Neutrophil (primary cell): ENCODE results near the gene EGLN3.
"Not testable (repeated sequence)": the region's sequence is repeated elsewhere in the genome, so short reads cannot be mapped to it uniquely, and the experiment has no call there.

Experiments used
- H3K27ac ChIP-seq: fragments of 200-600 bp; sonication (generic); 2 replicates; pipeline ENCODE4 v1.5.1; 2016; ENCODE audit warnings: mild to moderate bottlenecking, moderate library complexity
- H3K27me3 ChIP-seq: fragments of 200-600 bp; sonication (generic); 2 replicates; pipeline ENCODE4 v1.6.0; 2016; ENCODE audit warnings: mild to moderate bottlenecking
- H3K36me3 ChIP-seq: fragments of 200-600 bp; sonication (generic); 2 replicates; pipeline ENCODE4 v1.5.1; 2017
- H3K4me1 ChIP-seq, 2 experiments: fragments of 200-600 bp in 1 of 2; sonication (generic) in 1 of 2; 1 replicate in 1 of 2; 2 replicates in 1 of 2; pipeline versions ENCODE4 v1.5.1 to v1.6.1; 2013 to 2016; ENCODE audit warnings: low read depth in 1 of 2, low read length in 1 of 2, mild to moderate bottlenecking in 1 of 2, moderate library complexity in 1 of 2; ENCODE audit not compliant: control insufficient read depth in 1 of 2, insufficient read depth in 1 of 2
- H3K4me3 ChIP-seq, 2 experiments: fragments of 200-600 bp in 1 of 2; sonication (generic) in 1 of 2; 1 replicate in 1 of 2; 2 replicates in 1 of 2; pipeline ENCODE4 v1.5.1; 2013 to 2016; ENCODE audit warnings: low read depth in 1 of 2, low read length in 1 of 2, mild to moderate bottlenecking in 1 of 2, moderate library complexity in 1 of 2
- H3K9me3 ChIP-seq: fragments of 200-600 bp; sonication (generic); 2 replicates; pipeline ENCODE4 v1.5.1; 2016
- TF ChIP-seq, protein P1 (sequence below): fragments of 200-600 bp; sonication (generic); IDR thresholded peaks from 2 replicates; pipeline ENCODE4 v1.5.1; 2016; ENCODE audit warnings: antibody characterized with exemption

Gene EGLN3

DNA sequence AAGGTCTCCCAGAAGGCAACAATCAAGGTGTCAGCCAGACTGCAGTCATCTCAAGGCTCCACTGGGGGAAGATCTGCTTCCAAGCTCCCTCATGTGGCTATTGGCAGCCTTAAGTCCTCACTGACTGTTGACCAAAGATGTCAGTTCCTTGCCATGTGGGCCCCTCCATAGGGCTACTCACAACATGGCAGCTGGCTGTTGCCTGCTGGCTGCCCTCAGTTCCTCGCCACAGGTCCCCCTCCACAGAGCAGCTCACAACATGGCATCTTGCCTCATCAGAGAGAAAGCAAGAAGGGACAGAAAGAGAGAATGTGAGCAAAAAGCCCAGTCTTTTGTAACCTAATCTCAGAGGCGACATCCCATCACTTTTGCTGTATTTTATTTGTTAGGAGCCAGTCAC, 34.4 kb upstream of the EGLN3 start:
- Histone ChIP-seq H3K9me3 (no peaks in the 10 kb centered on the region), H3K4me1 (no peaks in the 10 kb centered on the region), H3K27ac (no peak overlapping the region), H3K36me3 (no peaks in the 10 kb centered on the region), H3K27me3 (no peaks in the 10 kb centered on the region), H3K4me3 (no peak overlapping the region)
- TF ChIP-seq, protein P1, sequence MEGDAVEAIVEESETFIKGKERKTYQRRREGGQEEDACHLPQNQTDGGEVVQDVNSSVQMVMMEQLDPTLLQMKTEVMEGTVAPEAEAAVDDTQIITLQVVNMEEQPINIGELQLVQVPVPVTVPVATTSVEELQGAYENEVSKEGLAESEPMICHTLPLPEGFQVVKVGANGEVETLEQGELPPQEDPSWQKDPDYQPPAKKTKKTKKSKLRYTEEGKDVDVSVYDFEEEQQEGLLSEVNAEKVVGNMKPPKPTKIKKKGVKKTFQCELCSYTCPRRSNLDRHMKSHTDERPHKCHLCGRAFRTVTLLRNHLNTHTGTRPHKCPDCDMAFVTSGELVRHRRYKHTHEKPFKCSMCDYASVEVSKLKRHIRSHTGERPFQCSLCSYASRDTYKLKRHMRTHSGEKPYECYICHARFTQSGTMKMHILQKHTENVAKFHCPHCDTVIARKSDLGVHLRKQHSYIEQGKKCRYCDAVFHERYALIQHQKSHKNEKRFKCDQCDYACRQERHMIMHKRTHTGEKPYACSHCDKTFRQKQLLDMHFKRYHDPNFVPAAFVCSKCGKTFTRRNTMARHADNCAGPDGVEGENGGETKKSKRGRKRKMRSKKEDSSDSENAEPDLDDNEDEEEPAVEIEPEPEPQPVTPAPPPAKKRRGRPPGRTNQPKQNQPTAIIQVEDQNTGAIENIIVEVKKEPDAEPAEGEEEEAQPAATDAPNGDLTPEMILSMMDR, result no peak

DNA sequence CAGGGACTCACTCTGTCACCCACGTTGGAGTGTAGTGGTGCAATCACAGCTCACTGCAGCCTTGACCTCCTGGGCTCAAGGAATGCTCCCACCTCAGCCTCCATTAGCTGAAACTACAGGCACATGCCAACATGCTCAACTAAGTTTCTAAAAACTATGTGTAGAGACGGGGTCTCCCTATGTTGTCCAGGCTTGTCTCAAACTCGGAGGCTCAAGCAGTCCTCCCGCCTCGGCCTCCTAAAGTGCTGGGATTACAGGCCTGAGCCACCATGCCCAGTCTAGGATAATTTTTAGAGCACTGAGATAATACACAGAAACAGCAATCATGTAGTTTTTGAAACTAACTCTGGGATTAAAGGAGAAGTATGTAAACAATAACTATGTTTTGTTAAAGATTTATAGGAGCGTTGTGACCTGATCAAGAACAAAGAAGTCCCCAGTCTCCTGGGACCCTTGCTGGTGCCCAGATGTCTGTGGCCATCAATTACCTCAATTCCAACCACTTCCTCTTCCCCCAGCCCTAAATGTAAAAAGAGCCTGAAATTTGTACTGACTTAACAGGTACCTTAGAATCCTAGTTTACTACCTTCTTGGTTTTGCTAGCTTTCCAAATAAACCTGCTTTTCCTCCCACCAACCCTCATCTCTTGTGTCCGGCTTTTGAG, 28.9 kb upstream of the EGLN3 start:
- no peaks in the 10 kb centered on the region for H3K9me3 ChIP-seq
- no peaks in the 10 kb centered on the region for H3K36me3 ChIP-seq
- no peak overlapping the region for H3K4me3 ChIP-seq
- no peaks in the 10 kb centered on the region for H3K4me1 ChIP-seq
- no peak overlapping the region for H3K27ac ChIP-seq
- TF ChIP-seq, protein P1, result no peak
- H3K27me3 ChIP-seq, result no peaks in the 10 kb centered on the region

DNA sequence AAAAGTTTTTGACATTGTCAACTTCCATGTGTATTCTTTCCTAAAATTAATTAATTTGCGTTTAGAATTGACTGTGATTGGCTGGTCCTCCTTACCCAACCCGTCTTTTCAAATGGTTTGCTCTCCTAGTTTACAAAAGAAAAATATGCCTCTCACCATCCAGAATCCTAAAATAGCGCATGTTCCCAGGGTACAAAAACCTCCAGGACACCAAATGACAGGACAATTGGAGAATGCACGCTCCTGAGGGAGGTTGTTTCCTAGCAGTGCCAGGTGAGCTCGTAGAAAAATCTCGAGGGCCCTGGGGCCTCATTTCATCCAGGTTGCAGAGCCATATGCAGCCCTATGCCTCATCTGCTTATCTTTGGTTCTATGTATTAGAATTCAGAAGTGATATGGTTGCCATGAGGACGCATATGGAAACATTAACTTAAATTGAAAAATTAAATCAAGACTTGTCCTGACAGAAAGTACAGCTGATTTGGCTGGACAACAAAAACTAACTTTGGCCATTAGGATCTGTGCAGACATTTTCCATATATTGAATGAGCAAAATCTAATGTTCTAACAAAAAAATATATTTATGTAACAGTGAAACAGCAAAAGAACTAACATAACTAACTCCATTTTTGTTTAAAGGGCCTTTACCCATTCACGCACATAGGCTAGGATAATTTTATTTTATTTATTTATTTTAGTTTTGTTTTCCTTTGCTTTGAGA, 28.2 kb upstream of the EGLN3 start:
- Histone ChIP-seq H3K27ac (no peak overlapping the region), H3K4me1 (no peaks in the 10 kb centered on the region), H3K27me3 (no peaks in the 10 kb centered on the region), H3K36me3 (no peaks in the 10 kb centered on the region), H3K4me3 (no peak overlapping the region), H3K9me3 (no peaks in the 10 kb centered on the region)
- TF ChIP-seq, protein P1, result no peak

DNA sequence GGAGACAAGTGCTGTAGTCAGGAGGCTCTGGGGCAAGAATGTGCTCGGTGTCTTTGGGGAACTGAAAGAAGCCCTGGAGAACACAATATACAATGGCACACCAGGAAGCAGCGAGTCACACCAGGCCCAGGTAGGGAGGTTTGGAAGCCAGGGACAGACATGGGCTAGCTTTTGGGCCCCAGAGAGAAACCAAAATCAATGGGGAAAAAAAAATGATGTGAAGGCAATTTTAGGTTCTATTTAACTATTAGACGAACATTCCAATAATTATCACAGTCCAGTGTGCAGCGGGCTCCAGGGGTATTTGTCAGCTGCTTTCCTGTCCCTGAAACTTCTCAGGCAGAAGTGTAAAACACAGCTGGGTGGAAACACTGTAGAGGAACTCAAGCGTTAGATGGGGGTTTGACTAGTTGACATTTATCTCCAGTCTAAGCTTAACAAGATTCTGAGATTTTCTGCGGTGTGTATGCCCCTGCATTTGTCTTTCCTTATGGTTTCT, 21.8 kb upstream of the EGLN3 start:
- H3K36me3 ChIP-seq, result no peaks in the 10 kb centered on the region
- H3K4me3 ChIP-seq, result no peak overlapping the region

DNA sequence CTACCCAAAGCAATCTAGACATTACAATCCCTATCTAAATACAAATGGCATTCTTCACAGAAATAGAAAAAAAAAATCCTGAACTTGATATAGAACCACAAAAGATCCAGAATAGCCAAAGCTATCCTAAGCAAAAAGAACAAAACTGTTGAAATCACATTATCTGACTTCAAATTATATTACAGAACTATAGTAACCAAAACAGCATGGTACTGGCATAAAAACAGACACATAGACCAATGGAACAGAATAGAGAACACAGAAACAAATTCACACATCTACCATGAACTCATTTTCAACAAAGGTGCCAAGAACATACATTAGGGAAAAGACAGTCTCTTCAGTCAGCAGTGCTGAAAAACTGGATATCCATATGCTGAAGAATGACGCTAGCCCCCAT, 19.0 kb upstream of the EGLN3 start:
- not testable (repeated sequence) for H3K4me3 ChIP-seq, H3K36me3 ChIP-seq, H3K9me3 ChIP-seq, H3K27ac ChIP-seq, H3K4me1 ChIP-seq
- peaks cover 15% of the 10 kb centered on the region for H3K27me3 ChIP-seq

More for the DNA sequence above, 21.8 kb upstream of the EGLN3 start:
- Histone ChIP-seq H3K27me3 (peaks cover 15% of the 10 kb centered on the region), H3K4me1 (no peaks in the 10 kb centered on the region), H3K27ac (no peak overlapping the region), H3K9me3 (no peaks in the 10 kb centered on the region)
- TF ChIP-seq, protein P1, result no peak

DNA sequence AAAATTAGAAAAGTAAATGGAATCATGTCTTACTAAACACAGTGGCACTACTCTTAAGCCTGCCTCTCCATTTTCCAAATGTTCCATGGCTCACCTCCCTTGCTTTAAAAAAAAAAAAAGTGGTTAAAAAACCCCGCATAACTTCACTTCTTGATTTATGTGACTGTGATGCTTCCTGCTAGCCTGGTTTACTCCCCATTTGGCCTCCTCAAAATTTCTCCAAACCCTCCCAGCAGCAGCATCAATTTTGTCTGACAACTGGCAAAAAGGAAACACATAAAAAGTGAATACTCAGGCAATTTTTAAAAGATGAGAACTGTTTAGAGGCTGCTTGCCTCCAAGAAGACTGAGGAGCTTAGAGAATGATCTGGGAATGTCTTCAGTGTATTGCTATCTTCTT, 17.8 kb upstream of the EGLN3 start:
- H3K9me3 ChIP-seq, result no peaks in the 10 kb centered on the region
- H3K36me3 ChIP-seq, result no peaks in the 10 kb centered on the region
- H3K27ac ChIP-seq, result no peak overlapping the region
- no peaks in the 10 kb centered on the region for H3K4me1 ChIP-seq
- H3K4me3 ChIP-seq, result no peak overlapping the region
- TF ChIP-seq, protein P1, result no peak
- peaks cover 15% of the 10 kb centered on the region for H3K27me3 ChIP-seq
